ENCODE data around the gene MAP4K1.
"Not testable (repeated sequence)": the region's sequence is repeated elsewhere in the genome, so short reads cannot be mapped to it uniquely, and the experiment has no call there.

The MAP4K1 gene

GRCh38 chr19:38557205-38557799 lies 60.5 kb downstream of the MAP4K1 start:
- no peak for DNase-seq (ENCODE audit: low spot score)
- ChIA-PET POLR2A (ENCODE audit: low non-redundant PET) (no interaction called here), CTCF (interaction anchor here (0.6 to 1.7 kb wide), 2 partner anchors 16 to 77 kb away, joined by 3 to 5 read pairs; no protein-coding TSS in a partner anchor)
- peak overlapping the region; percentile 43 for H3K27ac ChIP-seq
- no peak for TF ChIP-seq CTCF (conservative IDR thresholded peaks at IDR 0.05; ENCODE audit: low read depth)

DNA sequence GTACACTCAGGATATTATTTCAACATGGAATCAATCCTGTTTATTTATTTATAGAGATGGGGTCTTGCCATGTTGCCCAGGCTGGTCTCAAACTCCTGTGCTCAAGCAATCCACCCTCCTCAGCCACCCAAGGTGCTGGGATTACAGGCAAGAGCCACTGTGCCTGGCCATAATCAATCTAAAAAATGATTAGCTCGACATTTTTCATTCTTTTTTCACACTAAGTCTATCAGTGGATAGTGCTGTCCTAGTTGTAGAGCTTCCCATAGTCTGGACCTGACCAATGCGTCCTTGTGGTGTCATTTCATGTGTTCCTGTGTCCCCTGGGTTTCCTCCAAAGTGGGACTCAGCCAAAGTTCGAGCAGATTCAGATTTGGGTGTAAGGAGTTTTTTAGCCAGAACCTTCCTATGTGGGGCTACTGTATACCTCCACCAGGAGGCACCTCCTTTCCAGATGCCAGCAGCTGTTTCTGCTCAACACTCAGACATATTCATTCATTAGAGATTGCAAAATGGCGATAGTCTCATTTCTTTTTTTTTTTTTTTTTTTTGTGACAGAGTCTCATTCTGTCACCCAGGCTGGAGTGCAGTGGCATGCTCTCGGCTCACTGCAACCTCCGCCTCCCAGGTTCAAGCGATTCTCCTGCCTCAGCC lies 61.1 kb downstream of the MAP4K1 start:
- DNase-seq (ENCODE audit: low spot score) = no peak
- POLR2A ChIA-PET (ENCODE audit: low non-redundant PET) = no interaction called here
- TF ChIP-seq CTCF (conservative IDR thresholded peaks at IDR 0.05; ENCODE audit: low read depth) = no peak
- peak overlapping the region; percentile 43; the same call in 1 of the 2 replicates for H3K27ac ChIP-seq
- CTCF ChIA-PET = interaction anchor here (1.7 kb wide), 1 partner anchor 78 kb away, joined by 5 read pairs; no protein-coding TSS in a partner anchor

DNA sequence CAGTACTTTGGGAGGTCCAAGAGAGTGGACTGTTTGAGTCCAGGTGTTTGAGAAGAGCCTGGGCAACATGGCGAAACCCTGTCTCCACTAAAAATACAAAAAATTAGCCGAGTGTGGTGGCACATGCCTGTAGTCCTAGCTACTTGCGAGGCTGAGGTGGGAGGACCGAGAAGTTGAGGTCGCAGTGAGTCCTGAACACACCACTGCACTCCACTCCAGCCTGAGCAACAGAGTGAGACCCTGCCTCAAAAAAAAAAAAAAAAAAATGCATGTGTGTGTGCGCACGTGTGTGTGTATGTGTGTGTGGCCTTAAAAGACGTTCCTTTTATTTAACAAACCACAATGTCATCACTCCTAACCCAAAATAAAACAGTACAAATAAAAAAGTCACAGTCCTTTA lies 62.6 kb downstream of the MAP4K1 start:
- ChIA-PET POLR2A (ENCODE audit: low non-redundant PET) (no interaction called here), CTCF (interaction anchor here (0.7 kb wide), 1 partner anchor 79 kb away, joined by 3 read pairs; no protein-coding TSS in a partner anchor)
- no peak overlapping the region for H3K27ac ChIP-seq
- no peak for TF ChIP-seq CTCF (conservative IDR thresholded peaks at IDR 0.05; ENCODE audit: low read depth)
- no peak for DNase-seq (ENCODE audit: low spot score)

DNA sequence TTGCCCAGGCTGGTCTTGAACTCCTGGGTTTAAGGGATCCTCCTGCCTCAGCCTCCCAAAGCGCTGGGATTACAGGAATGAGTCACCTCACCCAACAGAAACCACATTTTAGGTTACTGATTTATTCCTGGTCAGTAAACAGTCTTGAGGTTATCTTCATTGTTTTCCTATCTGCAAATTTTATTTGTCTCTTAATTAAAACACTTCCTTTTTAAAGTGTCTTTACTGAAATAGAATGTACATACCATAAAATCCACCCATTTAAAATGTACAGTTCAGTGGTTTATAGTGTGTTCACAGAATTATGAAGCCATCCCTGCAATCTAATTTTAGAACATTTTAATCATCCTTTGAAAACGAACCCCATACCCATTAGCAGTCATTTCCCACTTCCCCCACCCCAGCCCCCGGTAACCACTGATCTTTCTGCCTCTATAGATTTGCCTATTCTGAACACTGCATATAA lies 63.0 kb downstream of the MAP4K1 start:
- DNase-seq (ENCODE audit: low spot score) = no peak
- ChIA-PET CTCF (no interaction called here), POLR2A (ENCODE audit: low non-redundant PET) (no interaction called here)
- H3K27ac ChIP-seq = no peak overlapping the region
- no peak for TF ChIP-seq CTCF (conservative IDR thresholded peaks at IDR 0.05; ENCODE audit: low read depth)

DNA sequence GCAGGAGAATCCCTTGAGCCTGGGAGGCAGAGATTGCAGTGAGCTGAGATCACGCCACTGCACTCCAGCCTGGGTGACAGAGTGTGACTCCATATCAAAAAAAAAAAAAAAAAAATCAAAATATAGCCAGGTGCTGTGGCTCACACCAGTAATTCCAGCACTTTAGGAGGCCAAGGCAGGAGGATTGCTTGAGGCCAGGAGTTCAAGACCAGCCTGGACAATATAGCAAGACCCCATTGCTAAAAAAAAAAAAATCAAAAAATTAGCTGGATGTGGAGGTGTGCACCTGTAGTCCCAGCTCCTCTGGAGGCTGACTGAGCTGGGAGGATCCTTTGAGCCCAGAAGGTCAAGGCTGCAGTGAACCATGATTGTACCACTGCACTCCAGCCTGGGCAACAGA lies 64.5 kb downstream of the MAP4K1 start:
- POLR2A ChIA-PET (ENCODE audit: low non-redundant PET); H3K27ac ChIP-seq; DNase-seq (ENCODE audit: low spot score): not testable (repeated sequence)
- CTCF ChIA-PET = interaction anchor here (0.6 kb wide), 1 partner anchor 21 kb away, joined by 4 read pairs; no protein-coding TSS in a partner anchor

DNA sequence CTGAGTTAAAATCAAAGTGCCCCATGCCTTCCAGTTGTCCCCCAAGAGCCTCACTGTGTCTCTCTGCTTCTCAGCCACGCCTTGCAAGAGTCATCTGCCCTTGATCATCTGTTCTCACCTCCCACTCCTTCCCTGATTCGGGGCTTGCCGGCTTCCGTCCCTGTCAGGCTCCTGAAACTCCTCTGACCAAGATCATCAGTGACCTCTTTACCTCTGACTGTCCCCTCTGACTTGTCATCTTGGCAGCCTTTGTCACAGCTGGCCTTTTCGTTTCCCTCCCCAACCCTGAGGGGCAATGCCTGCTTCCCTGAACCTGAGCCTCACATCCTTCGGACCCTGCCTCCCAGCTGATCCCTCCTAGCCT lies 66.3 kb downstream of the MAP4K1 start:
- DNase-seq (ENCODE audit: low spot score) = no peak
- POLR2A ChIA-PET (ENCODE audit: low non-redundant PET) = no interaction called here
- TF ChIP-seq CTCF (conservative IDR thresholded peaks at IDR 0.05; ENCODE audit: low read depth) = no peak
- H3K27ac ChIP-seq = no peak overlapping the region
- CTCF ChIA-PET = no interaction called here

GRCh38 chr19:38550376-38550775 lies 67.4 kb downstream of the MAP4K1 start:
- DNase-seq (ENCODE audit: low spot score) = no peak
- CTCF ChIA-PET = interaction anchor here (0.6 kb wide), 1 partner anchor 18 kb away, joined by 4 read pairs; no protein-coding TSS in a partner anchor
- no peak overlapping the region for H3K27ac ChIP-seq
- POLR2A ChIA-PET (ENCODE audit: low non-redundant PET) = no interaction called here
- no peak for TF ChIP-seq CTCF (conservative IDR thresholded peaks at IDR 0.05; ENCODE audit: low read depth)
